Ecto neural progenitor cell (in vitro differentiated cells): ENCODE measurements around the gene PDK1.
"Not testable (repeated sequence)": the region's sequence is repeated elsewhere in the genome, so short reads cannot be mapped to it uniquely, and the experiment has no call there.

ENCODE experiments used
- DNase-seq: peaks from one replicate; pipeline ENCODE4 v3.0.0-alpha.2; 2018; ENCODE audit warnings: low spot score

Gene PDK1

DNA sequence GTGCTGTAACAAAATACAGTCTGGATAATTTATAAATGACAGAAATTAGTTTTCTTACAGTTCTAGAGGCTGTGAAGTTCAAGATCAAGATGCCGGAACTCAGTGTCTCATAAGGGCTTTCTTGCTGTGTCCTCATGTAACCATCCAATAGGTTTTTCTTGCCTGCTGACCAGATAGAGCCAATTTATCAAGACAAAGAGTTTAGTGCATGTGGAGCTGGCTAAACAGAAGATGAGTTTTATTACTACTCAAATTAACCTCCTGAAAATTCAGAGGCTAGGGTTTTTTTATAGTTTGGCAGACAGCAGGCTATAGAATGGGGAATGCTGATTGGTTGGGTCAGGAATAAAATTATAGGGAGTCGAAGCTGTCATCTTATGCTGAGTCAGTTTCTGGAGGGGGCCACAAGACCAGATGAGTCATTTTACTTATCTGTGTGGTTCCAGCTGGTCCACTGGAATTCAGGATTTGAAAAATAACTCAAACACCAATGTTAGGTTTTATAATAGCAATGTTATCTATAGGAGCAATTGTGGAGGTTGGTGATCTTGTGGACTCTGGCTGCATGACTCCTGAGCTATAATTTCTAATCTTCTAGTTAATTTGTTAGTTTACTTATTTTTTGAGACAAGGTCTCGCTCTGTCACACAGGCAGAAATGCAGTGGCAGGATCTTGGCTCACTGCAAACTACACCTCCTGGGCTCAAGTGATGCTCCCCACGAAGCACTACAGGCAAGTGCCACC is 3.2 kb upstream of the PDK1 start:
- no peak for DNase-seq

DNA sequence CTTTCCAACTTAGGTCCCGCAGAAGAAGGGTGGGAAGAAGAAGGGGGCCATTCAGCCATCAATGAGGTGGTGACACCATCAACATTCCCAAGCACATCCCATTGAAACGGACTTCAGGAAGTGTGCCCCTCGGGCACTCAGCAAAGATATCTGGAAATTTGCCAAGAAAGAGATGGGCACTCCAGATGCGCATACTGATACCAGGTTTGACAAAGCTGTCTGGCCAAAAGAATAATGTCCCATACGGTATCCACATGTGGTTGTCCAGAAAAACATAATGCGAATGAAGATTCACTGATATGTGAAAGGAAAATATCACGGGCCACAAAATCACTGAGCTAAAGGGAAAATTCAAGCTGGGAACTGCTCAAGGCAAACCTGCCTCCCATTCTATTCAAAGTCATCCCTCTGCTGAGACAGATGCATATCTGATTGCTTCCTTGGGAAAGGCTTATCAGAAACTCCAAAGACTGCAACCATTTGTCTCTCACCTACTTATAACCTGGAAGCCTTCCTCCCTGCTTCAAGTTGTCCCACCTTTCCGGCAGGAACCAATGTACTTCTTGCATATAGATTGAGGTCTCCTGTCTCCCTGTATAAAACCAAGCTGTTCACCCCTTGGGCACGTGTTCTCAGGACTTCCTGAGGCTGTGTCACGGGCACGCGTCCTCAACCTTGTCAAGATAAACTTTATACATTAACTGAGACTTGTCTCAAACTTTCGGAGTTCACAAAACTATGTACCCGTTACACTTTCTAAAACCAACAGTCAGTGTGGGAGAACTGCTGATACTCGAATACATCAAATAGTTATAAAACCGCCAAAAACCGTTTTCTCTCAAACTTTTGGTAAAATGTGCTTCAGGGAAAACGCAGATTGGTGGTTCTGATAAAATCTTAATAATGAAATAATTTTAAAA is 1.3 kb upstream of the PDK1 start:
- no peak for DNase-seq

DNA sequence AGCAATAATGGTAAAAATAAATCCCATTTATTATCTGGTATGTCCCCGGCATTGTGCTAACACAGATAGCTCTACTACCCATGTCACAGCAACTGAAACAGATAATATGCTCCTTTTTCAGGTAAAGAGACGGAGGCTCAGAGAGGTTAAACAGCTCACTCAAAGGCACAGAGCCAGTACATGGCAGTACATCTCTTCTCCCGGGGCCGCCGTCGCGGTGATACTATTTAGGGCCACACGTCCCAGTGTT is 693 bp upstream of the PDK1 start:
- no peak for DNase-seq

DNA sequence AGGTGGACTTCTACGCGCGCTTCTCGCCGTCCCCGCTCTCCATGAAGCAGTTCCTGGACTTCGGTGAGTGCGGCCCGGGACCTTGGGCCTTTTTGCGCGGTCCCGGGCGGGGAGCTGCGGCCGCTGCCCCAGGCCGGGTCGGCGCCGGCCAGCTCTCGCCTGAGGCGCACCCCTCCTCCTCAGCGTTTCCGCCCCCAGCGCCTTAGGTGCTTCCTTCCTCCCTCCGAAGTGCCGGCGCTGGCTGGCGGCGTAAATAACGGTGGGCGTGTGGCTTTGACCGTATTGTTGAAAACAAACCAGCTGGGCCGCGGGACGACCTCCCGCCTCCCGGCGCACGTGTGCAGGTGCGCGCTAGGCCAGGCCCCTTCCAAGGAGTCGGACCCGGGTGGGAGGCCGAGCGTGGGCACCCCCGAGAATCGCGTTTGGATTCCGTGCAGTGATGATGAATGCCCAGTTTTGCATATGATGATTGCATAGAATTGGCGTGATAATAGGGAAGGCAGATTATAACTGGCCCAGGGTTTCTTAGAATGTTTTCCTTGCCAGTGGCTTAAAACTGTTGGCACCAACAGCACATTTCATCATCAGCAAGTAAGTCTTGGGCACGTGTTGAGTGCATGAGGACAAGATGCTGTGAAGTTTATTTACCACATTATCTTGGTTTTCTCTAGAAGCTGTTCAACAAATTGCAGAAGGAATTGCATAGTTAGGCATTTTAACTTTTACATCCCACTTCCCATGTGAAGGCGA is 569 bp downstream of the PDK1 start:
- DNase-seq: peak; percentile 73

DNA sequence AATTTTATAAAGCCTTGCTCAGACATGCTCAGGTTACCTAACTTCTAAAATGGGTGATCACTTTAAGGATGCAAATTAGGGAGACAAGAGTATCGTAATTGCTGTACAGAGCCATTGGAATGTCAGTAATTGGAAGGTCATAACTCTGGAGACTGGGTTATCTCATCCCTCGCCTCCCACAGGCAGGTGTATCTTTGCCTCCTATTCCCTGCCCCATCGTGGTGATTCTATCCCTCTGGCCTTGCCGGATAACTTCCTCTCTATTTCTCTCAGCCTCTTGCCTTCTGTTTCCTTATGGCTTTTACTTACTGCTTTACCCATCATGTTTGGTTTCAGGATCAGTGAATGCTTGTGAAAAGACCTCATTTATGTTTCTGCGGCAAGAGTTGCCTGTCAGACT is 2.5 kb downstream of the PDK1 start:
- no peak for DNase-seq

DNA sequence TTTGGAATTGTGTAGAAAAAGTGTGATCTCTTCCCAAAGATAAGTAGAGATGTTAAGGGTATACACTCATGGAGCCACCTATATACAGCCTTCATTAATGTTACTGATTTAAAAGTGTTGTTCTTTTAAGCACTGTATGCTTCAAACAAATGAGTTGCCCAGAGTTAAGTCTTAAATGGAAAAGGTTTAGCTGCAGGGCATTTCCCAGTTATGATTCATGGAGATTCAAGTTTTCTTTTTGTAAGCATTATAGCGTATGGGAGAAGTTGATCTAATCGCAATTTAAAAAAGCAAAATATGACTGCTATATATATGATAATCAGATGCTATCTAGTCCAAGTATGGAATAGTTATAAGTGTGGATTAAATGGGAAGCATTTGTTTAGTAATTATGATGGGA is 4.8 kb downstream of the PDK1 start:
- no peak for DNase-seq

DNA sequence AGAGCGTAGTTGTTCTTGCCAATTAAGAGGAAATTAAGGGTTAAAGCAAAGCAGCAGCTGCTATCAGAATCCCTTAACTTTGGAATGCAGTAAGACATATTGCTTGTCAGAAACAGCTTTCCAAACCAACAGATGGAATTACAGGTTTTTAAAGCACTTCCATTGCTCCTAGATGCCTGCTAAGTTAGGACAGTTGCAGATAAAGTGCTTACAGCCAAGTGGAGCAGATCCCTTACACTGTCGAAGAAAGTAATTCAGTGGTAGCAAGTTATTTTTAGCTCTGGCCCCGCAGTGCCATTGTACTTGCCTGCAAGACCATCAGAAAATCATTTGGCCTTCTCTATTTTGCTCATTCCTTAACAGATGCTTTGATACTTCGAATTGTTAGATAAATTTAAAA is 5.4 kb downstream of the PDK1 start:
- DNase-seq: no peak

DNA sequence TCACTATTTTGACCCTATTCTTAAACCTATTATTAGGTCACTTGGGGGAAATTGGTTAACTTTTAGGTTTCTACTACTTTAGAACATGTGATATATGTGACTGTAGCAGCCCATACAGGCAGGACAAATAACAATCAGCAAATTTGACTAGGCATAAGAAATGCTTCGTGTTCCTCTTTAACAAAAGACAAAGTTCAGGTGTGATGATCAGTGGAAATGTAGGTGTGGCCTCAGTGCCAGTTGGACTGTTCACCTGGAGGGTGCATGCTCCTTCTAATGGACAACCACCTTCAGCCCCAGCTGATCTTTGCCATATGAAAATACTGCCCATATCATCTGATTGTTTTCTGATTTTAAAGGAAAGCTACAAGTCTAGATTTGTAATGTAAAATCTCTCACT is 6.4 kb downstream of the PDK1 start:
- no peak for DNase-seq

DNA sequence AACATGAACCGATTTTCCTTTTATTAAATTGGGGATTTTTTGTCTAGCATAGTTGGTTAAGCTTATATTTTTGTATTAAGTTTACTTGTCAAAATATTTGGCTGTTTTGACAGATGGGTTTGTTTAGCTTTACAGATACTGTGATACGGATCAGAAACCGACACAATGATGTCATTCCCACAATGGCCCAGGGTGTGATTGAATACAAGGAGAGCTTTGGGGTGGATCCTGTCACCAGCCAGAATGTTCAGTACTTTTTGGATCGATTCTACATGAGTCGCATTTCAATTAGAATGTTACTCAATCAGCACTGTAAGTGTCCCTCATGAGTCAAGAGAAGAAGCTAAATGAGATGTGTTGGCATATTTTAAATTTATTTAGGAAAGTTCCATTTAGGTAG is 8.5 kb downstream of the PDK1 start:
- DNase-seq: no peak

DNA sequence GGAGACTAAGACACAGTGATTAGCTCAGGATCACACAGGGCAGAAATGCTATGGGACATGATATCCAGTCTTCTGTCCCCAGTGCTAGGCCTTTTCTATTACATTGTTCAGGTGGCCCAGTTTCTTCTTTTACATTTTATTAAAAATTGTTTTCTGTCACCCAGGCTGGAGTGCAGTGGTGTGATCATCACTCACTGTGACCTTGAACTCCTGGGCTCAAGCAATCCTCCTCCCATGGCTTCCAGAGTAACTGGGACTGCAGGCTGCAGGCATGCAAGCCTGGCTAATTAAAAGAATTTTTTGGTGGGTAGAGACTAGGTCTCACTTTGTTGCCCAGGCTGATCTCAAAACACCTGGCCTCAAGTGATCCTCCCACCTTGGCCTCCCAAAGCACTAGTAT is 15.4 kb downstream of the PDK1 start:
- no peak for DNase-seq

DNA sequence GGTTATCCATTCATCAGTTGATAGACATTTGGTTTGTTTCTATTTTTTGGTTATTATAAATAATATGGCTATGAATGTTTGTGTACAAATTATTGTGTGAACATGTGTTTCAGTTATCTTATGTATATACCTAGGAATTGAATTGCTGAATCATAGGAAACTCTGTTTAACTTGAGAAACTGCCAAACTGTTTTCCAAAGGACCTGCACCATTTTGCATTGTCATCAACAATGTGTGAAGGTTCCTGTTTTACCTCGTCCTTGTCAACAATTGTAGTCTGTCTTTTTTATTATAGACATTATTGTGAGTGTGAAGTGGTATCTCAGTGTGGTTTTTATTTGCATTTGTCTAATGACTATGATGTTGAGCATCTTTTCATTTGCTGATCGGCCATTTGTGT is 17.1 kb downstream of the PDK1 start:
- no peak for DNase-seq

DNA sequence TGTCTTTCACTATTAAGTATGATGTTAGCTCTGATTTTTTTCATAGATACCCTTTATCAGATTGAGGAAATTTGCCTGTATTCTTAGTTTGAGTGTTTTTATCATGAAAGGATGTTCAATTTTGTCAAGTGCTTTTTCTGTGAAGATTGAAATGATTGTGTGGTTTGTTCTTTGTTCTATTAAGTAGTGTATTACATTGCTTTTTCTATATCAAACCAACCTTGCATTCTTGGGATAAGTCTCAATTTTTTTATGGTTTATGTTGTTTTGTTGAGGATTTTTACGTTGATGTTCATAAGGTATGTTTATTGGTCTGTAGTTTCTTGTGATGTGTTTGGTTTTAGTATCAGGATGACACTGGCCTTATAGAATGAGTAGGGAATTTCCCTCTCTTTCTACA is 19.1 kb downstream of the PDK1 start:
- no peak for DNase-seq

DNA sequence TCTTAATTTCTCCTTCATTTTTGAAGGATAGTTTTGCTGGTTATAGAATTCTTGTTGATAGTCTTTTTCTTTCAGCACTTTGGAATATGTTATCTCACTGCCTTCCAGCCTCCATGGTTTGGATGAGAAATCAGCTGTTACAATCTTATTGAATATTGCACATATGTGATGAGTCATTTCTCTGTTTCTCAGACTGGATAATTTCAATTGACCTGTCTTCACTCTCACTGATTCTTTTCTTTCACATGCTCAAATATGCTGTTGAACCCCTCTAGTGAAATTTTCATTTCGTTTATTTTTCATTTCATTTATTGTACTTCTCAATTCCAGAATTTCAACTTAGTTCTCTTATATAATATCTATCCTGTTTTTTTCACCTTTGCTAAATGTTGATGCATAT is 22.2 kb downstream of the PDK1 start:
- no peak for DNase-seq

DNA sequence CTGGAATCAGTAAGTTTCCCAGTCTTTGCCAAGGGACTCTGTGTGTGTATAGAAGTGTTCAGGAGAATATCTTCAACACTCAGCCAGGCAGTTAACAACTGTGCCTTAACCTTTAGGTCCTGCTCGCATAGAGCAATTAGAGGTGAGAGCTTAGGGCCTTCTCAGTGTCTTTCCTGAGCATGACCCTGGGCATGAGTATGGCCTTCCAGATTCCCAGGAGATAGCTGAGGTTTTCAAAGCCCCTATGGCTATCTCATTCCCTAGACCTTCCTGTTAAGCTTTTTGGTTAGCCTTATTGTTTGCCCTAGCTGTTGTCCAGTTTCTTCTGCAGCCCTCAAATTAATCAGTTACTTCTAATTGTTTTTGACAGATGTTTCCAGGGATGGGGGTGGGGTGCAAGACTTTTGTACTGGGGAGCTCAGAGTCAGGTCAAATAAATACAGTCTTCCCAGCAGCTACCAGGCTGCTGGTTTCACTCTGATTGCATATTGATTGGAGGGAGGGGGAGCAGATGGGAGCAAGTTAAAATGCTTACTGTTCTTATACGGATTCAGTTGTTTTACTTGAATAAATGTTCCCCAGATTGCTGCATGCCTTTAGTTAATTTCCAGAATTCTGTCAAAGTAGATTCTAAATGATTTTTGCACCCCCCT is 23.1 kb downstream of the PDK1 start:
- DNase-seq: no peak

DNA sequence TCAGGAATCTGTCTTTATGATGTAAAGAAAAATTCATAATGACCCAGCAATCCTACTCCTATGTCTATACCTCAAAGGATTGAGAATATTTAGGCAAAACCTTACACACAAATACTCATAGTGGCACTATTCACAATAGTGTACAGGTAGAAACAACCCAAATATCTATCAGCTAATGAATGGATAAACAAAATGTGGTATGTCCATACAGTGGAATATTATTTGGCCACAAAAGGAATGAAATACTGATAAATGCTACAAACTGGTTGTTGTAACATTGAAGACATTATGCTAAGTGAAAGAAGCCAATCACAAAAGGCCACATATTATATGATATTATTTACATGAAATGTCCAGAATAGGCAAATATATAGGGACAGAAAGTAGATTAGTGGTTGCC is 24.7 kb downstream of the PDK1 start:
- DNase-seq: no peak

DNA sequence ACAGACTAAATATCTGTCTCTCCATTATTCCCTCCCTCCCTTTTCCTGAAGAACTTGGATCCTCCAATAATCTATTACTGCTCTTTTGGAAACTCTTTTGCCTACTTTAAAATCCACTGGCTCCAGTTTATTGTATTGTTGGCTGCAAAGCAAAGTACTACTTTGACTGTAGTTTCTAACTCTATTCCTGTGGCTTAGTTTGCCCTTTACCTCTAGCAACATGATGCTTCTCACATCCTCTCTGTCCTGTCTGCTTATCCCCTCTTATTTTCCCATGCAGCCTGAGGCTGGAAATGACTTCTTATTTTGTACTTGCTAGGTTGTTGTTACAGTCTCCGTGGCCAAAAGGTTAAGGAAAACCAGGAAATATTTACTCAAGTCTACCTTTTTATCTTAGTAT is 26.8 kb downstream of the PDK1 start:
- no peak for DNase-seq

DNA sequence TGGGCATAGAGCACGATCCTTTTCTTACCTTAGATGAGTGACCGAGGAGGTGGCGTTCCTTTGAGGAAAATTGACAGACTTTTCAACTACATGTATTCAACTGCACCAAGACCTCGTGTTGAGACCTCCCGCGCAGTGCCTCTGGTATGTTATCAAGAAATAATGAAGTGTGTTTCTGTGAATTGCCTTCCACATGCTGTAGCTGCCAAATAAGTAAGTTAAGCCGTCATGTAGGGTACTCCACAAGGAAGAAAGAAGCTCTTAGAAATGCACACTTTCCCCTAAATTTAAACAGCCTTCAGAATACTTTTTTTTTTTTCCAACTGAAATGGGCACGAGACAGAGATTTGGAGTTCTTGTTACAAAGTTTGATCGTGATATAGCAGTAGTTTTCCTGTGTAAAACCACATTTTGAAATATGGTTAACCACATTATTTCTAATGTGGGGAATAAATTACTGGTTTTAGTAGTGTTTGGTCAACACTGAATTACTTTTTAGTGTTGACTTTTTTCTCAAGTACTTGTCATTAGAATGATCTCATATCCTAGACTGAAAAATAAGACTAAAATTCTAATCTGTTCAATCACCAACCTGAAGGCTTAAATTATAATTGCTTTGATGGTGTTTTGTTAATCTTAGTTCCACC is 30.5 kb downstream of the PDK1 start:
- DNase-seq: no peak

DNA sequence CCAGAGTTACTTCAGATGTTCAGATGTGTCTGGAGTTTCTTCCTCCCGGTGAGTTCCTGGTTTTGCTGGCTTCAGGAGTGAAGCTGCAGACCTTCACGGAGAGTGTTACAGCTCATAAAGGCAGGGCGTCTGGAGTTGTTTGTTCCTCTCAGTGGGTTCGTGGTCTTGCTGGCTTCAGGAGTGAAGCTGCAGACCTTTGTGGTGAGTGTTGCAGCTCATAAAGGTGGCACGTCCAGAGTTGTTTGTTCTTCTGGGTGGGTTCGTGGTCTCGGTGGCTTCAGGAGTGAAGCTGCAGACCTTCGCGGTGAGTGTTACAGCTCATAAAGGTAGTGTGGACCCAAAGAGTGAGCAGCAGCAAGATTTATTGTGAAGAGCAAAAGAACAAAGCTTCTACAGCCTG is 31.3 kb downstream of the PDK1 start:
- DNase-seq: not testable (repeated sequence)

DNA sequence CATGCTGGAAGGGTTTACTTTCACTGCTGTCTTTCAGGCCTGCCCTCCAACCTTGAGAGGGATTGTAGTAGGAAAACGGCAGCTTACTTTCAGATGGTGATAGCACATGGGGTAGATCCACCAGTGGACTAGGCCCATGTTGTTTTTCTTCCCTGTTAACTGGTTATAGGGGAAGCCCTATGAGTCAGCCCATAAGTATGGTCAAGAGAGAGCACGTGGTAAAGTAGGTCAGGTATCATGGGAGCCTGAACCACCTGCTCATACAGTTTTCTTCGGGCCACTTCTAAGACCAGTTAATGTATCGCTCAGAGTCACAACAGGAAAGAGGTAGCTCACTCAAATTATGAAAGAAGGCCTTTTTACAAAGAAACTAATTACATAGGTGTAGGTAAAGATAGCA is 33.0 kb downstream of the PDK1 start:
- DNase-seq: no peak

DNA sequence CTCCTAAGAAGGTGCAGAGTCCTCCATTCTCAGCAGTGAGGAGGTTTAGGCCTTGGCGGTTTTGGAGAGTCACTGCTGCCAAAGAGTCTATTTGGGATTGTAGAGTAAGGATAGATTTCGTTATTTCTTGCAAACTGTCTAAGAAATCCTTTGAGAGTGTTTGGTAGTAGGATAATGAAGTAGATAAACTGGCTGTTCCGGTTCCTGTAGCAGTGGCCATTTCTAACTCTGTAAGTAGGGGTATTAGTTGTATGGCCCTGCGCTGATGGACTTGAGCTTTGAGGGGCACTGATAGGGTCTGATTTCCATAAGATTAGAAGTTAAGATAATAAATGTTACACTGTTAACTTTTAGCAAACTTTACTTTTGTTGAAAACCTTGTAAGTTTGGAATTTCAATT is 35.5 kb downstream of the PDK1 start:
- not testable (repeated sequence) for DNase-seq

DNA sequence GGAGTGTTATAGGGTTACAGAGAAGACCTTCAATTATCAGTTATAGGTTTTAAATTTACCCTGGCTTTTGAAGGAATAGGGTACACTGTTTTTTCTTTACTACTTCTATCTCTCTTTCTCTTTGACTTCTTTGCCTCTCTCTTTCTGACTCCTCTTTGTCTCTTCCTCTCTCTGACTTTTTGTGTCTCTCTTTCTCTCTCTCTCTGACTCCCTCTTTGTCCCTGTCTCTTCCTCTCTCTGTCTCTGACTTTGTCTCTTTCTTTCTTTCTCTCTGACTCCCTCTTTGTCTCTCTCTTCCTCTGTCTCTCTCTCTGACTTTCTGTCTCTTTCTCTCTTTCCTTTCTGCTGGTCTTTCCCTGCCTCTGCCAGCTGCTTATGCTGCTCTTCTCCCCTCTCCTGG is 36.3 kb downstream of the PDK1 start:
- DNase-seq: not testable (repeated sequence)

DNA sequence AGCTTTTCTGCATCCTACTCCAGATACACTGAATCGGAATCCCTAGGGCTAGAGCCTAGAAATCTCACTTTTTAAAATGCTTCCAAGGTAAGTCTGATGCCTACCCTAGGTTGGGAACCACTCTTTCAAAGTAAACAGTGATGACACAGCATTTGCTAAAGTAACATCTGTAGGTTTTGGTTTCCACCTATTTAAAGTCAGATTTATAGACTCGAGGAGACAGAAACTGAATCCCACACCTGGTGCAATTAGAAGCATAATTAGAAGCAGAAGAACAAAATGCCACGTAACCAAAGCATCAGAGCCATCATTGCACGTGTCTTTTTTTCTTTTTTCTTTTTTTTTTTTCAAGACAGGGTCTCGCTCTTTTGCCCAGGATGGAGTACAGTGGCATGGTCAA is 40.9 kb downstream of the PDK1 start:
- no peak for DNase-seq
